Activated CD4-positive, alpha-beta T cell treated with anti-CD3 and anti-CD28 coated beads, Interleukin-2, amount 50 U/mL, for 4 hours (primary cell): Measurements from ENCODE around the gene TBX21.
"Not testable (repeated sequence)": the region's sequence is repeated elsewhere in the genome, so short reads cannot be mapped to it uniquely, and the experiment has no call there.

Source experiments
- DNase-seq, 2 experiments: peaks; one replicate each; pipeline ENCODE4 v3.0.0-alpha.2; 2020

Gene TBX21

GRCh38 chr17:47732399-47733046, 513 bp upstream of the TBX21 start:
- DNase-seq = no peak

GRCh38 chr17:47733674-47734410, 806 bp downstream of the TBX21 start:
- DNase-seq = peak in 1 of 2 experiments; percentile 18

GRCh38 chr17:47735139-47735464, 2.1 kb downstream of the TBX21 start:
- no peak for DNase-seq

- DNase-seq = no peak
Measured at GRCh38 chr17:47735536-47736011, 2.5 kb downstream of the TBX21 start.

- no peak for DNase-seq
Measured at GRCh38 chr17:47736501-47737495, 3.8 kb downstream of the TBX21 start.

GRCh38 chr17:47738178-47738577, 5.1 kb downstream of the TBX21 start:
- no peak for DNase-seq

GRCh38 chr17:47739150-47739549, 6.1 kb downstream of the TBX21 start:
- DNase-seq = no peak

GRCh38 chr17:47739945-47740344, 6.9 kb downstream of the TBX21 start:
- DNase-seq = not testable (repeated sequence)

GRCh38 chr17:47741109-47741792, 8.2 kb downstream of the TBX21 start:
- no peak for DNase-seq

- DNase-seq = no peak
Measured at GRCh38 chr17:47741793-47742145, 8.7 kb downstream of the TBX21 start.

- DNase-seq = peak in 1 of 2 experiments; percentile 33
Measured at GRCh38 chr17:47742319-47743181, 9.5 kb downstream of the TBX21 start.

- DNase-seq = no peak
Measured at GRCh38 chr17:47744168-47745036, 11.4 kb downstream of the TBX21 start.

GRCh38 chr17:47745037-47745380, 12.0 kb downstream of the TBX21 start:
- DNase-seq = no peak

- DNase-seq = no peak
Measured at GRCh38 chr17:47751471-47751870, 18.4 kb downstream of the TBX21 start.

GRCh38 chr17:47757386-47757785, 24.4 kb downstream of the TBX21 start:
- no peak for DNase-seq

- DNase-seq = no peak
Measured at GRCh38 chr17:47760409-47761140, 27.5 kb downstream of the TBX21 start.

GRCh38 chr17:47762728-47763127, 29.7 kb downstream of the TBX21 start:
- DNase-seq = no peak

GRCh38 chr17:47763913-47764582, 31.0 kb downstream of the TBX21 start:
- no peak for DNase-seq

- DNase-seq = not testable (repeated sequence)
Measured at GRCh38 chr17:47773649-47774048, 40.6 kb downstream of the TBX21 start.

GRCh38 chr17:47774331-47774730, 41.3 kb downstream of the TBX21 start:
- no peak for DNase-seq
